Peyer's patch (tissue), 4 donors: ENCODE data around the gene KCNMB3.

ENCODE experiments used
- CTCF ChIP-seq, 6 experiments: fragments of 450-650 bp in 4 of 6; fragments of 200-600 bp in 2 of 6; sonication (generic) in 1 of 6; IDR thresholded peaks; one replicate each; pipeline ENCODE4 v1.5.1; 2017 to 2019; ENCODE audit warnings: antibody characterized with exemption in 6 of 6, mild to moderate bottlenecking in 3 of 6, moderate library complexity in 1 of 6
- POLR2A ChIP-seq, 2 donors: fragments of 450-650 bp; IDR thresholded peaks; one replicate each; pipeline ENCODE4 v1.5.1; 2017; ENCODE audit warnings: antibody characterized with exemption in 2 of 2, mild to moderate bottlenecking in 2 of 2, moderate library complexity in 2 of 2

GRCh38 chr3:179272385-179272784 is 21.5 kb upstream of the KCNMB3 start:
- TF ChIP-seq CTCF (IDR thresholded peaks at IDR 0.05) (no peak), POLR2A (IDR thresholded peaks at IDR 0.05) (no peak)
